LNCaP clone FGC (cell line): ENCODE results near the gene ADGRD2.

Experiments
- DNase-seq: peaks from one replicate; pipeline ENCODE4 v3.0.0-alpha.2; 2011; ENCODE audit warnings: low read depth
- H3K4me3 ChIP-seq: 2 replicates; pipeline ENCODE4 v1.5.1; 2011; ENCODE audit warnings: mild to moderate bottlenecking, low read depth, low read length, control low read depth
- TF ChIP-seq, protein P1 (sequence below): IDR thresholded peaks from 2 replicates; pipeline ENCODE4 v1.5.1; 2012; ENCODE audit warnings: mild to moderate bottlenecking; ENCODE audit not compliant: control insufficient read depth, insufficient read depth; ENCODE audit errors: extremely low read depth

The ADGRD2 gene, protein sequence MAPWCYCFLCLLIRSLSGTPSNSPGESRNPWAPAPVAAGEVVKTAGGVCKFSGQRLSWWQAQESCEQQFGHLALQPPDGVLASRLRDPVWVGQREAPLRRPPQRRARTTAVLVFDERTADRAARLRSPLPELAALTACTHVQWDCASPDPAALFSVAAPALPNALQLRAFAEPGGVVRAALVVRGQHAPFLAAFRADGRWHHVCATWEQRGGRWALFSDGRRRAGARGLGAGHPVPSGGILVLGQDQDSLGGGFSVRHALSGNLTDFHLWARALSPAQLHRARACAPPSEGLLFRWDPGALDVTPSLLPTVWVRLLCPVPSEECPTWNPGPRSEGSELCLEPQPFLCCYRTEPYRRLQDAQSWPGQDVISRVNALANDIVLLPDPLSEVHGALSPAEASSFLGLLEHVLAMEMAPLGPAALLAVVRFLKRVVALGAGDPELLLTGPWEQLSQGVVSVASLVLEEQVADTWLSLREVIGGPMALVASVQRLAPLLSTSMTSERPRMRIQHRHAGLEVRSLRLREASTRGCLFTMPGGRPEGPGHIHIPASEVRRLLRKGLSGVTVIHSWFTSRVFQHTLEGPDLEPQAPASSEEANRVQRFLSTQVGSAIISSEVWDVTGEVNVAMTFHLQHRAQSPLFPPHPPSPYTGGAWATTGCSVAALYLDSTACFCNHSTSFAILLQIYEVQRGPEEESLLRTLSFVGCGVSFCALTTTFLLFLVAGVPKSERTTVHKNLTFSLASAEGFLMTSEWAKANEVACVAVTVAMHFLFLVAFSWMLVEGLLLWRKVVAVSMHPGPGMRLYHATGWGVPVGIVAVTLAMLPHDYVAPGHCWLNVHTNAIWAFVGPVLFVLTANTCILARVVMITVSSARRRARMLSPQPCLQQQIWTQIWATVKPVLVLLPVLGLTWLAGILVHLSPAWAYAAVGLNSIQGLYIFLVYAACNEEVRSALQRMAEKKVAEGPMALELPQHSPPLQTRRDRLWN

DNA sequence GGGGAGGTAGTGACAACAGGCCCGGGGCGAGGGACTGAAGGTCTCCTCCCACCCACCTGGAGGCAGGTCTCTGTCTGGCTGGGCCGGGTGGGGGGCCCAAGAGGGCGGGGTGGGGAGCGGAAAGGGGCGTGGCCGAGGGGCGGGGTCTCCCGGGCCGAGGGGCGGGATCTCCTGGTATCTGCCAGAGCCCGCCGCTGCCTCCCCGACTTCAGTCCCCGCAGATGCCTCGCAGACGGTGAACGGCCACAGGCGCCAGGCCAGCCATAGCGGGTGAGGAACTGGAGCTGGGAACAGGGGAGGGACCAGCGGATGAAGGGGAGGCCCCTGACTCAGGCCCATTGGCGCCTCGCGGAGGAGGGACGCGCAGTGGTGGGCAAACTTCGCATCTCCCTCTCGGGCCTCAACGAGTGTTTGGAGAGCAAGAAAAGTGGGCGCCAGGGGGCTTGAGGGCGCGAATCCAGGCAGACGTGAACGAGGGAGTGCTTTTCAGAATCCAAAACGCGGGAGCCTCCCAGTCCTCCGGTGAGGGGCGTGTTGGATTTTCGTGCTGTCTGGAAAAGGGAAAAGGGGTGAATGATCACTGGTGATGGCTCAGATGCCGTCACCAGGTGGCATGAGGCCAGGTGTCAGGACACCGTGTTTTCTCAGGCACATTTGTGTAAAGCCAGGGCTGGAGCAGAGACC lies at the start of gene ADGRD2:
ADGRD2 (plus strand) TSS at position 211 of the 684 bp plus-strand sequence. CDS start 1,216 bp downstream, outside the sequence.
- H3K4me3 ChIP-seq: no peak within 1 kb of the TSS

DNA sequence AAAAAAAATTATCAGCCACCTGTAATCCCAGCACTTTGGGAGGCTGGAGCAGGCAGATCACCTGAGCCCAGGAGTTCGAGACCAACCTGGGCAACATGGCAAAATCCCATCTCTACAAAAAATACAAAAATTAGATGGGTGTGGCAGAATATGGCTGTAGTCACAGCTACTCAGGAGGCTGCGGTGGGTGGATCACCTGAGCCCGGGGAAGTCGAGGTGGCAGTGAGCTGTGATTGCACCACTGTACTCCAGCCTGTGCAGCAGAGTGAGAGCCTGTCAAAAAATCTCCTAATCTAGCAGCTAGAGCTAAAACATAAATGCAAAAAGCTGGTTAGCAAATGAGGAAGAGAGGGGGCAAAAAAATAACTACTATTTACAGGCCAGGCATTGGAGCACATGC lies 47.0 kb upstream of the ADGRD2 start:
- no peak overlapping the region for H3K4me3 ChIP-seq
- DNase-seq: no peak
- TF ChIP-seq, protein P1, sequence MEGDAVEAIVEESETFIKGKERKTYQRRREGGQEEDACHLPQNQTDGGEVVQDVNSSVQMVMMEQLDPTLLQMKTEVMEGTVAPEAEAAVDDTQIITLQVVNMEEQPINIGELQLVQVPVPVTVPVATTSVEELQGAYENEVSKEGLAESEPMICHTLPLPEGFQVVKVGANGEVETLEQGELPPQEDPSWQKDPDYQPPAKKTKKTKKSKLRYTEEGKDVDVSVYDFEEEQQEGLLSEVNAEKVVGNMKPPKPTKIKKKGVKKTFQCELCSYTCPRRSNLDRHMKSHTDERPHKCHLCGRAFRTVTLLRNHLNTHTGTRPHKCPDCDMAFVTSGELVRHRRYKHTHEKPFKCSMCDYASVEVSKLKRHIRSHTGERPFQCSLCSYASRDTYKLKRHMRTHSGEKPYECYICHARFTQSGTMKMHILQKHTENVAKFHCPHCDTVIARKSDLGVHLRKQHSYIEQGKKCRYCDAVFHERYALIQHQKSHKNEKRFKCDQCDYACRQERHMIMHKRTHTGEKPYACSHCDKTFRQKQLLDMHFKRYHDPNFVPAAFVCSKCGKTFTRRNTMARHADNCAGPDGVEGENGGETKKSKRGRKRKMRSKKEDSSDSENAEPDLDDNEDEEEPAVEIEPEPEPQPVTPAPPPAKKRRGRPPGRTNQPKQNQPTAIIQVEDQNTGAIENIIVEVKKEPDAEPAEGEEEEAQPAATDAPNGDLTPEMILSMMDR: no peak

More for the DNA sequence above, at the start of gene ADGRD2:
- TF ChIP-seq, protein P1: no peak
- no peak for DNase-seq

DNA sequence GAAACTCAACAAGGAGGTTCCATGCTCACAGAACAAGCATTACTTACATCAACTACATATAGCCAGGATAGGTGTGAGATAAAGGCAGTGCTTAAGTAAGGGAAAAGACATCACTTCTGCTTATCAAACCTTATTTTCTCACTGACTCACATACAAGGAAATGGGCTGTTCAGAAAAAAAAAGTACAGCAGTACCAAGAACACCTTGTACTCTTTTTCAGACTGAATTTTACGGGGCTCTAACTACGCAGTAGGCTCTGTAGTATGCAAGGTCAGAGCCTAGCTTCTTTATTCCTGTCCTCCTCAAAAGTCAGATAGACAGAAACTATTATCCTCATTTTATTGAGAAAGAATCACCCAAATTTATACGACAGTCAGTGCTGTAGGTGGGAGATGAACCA lies 40.8 kb upstream of the ADGRD2 start:
- no peak overlapping the region for H3K4me3 ChIP-seq
- TF ChIP-seq, protein P1: no peak
- no peak for DNase-seq

DNA sequence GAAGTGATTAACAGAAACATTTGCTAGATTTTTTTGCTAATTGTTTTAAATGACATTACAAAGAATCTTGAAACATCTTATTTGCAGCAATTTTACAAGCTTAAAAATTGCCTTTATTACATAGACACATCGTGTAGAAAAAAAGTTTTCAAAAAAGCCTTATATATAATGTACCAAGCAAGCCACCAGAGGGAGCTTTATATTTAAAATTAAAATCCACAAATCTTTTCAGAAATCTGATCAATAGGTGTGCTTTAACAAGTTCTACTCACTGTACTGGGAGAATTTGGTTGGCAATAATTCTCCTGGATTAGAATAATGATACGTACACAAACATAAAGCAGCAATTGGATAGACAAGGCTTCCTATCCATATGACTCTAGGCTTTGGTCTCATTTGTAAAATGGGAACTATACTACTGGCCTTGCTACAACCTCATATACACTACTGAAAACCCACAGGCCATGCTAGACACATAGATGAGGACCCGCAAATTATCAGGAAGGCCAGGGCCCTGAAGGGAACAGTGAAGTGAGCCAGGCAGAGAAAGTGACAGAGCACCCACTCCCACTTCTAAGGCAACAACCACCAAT lies 39.8 kb upstream of the ADGRD2 start:
- no peak overlapping the region for H3K4me3 ChIP-seq
- TF ChIP-seq, protein P1: 0 out of 2 replicates have a peak, but pooled peaks have one; percentile 10

DNA sequence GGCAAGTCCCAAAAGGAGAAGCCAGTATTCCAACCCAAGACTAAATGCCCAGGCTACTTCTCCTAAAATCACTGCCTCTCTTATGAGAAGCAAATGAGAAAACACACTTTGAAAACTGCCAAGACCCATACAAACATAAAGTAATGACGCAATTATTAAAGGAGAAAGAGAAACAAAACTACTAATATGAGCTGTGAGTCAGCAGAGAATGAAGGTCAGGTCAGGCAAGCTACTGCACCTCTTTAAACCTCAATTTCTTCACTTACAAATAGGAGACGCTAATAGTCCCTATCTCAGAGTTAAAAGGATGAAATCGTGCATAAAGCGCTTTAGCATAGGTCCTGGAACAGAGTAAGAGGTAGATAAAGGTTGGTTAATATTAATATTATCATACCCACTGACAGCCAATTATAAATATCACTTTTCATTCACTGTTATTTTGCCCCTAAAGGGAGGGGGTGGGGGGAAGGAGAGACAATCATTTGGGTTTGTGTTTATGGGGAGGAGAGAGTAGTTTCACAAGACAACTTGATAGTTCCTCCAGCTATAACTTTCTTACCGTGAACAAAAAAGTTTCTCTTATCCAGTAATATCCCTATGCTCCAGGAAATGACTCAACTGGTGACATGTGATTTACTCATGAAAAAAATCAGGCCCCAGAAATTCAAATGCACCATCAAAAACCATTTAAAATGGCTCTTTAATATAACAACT lies 38.6 kb upstream of the ADGRD2 start:
- TF ChIP-seq, protein P1: no peak
- H3K4me3 ChIP-seq: no peak overlapping the region
- no peak for DNase-seq

More for the DNA sequence above, 39.8 kb upstream of the ADGRD2 start:
- no peak for DNase-seq
